NT2/D1 (cell line): ENCODE data around the gene FRYL.

Experiments
- SUZ12 ChIP-seq: IDR thresholded peaks from 2 replicates; pipeline ENCODE4 v1.6.1; 2011; ENCODE audit not compliant: insufficient read length, insufficient read depth; ENCODE audit errors: extremely low read depth
- YY1 ChIP-seq: IDR thresholded peaks from 2 replicates; pipeline ENCODE4 v1.6.1; 2011; ENCODE audit not compliant: insufficient read length, insufficient read depth
- ZNF274 ChIP-seq: IDR thresholded peaks from 2 replicates; pipeline ENCODE4 v1.6.1; 2011; ENCODE audit warnings: mild to moderate bottlenecking, low read depth, low read length

DNA sequence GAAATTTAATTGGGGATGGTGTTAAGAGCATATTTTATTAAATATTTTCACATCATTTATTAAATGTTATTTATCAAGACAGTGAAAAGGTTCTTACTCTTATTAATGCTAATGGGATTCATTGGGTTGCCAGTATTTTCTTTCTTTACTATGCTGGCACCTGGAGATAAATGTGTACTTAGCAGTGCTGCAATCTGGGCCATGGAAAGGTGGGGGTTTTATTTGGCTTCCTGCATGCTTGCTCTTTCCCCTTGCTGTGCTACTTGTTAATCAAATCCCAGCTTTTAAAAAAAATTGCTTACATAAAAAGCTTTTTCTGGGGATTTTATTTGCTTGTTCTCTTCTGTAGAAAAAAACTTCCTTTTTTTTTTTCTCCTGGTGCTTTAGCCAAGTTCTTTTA is 241.7 kb downstream of the FRYL start:
- TF ChIP-seq ZNF274 (no peak), SUZ12 (no peak), YY1 (no peak)
